ENCODE measurements around the gene AMBRA1. TPM values are rescaled to one million over a fixed set of nuclear protein-coding genes. Genes with fewer than 3 reads are reported as not detected.
A peak's percentile ranks its signal among the peaks of the same experiment; 100 is the strongest.

Gene AMBRA1
- total RNA-seq, 1 donor = 18.0 TPM

GRCh38 chr11:46413760-46414465 is 179.9 kb downstream of the AMBRA1 start:
- no peak for DNase-seq (ENCODE audit: low read depth)
- TF ChIP-seq, protein P1, sequence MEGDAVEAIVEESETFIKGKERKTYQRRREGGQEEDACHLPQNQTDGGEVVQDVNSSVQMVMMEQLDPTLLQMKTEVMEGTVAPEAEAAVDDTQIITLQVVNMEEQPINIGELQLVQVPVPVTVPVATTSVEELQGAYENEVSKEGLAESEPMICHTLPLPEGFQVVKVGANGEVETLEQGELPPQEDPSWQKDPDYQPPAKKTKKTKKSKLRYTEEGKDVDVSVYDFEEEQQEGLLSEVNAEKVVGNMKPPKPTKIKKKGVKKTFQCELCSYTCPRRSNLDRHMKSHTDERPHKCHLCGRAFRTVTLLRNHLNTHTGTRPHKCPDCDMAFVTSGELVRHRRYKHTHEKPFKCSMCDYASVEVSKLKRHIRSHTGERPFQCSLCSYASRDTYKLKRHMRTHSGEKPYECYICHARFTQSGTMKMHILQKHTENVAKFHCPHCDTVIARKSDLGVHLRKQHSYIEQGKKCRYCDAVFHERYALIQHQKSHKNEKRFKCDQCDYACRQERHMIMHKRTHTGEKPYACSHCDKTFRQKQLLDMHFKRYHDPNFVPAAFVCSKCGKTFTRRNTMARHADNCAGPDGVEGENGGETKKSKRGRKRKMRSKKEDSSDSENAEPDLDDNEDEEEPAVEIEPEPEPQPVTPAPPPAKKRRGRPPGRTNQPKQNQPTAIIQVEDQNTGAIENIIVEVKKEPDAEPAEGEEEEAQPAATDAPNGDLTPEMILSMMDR (IDR thresholded peaks at IDR 0.05; ENCODE audit: insufficient read depth, low read length) = no peak
- no peak overlapping the region for H3K4me3 ChIP-seq (ENCODE audit: low read depth, low read length)

DNA sequence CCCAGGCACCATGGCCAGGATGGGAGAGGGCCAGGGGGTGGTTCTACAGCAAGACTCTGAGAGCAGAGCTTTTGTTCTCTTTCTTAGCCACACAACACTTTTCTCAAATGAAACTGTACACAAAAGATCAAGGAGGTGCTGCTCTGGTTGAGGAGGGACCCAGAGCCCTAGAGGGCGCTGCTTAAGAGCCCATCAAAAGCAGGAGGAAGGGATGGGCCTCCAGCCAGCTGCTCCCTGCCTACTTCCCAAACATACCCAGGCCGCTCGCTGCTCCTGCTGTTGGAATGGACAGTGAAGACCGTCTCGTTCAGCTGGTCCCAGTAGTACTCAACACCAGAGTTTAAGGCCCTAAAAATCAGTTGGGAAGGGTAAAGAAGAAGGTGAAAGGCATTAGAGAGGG is 183.8 kb downstream of the AMBRA1 start:
- H3K4me3 ChIP-seq (ENCODE audit: low read depth, low read length) = no peak overlapping the region
- TF ChIP-seq, protein P1 (IDR thresholded peaks at IDR 0.05; ENCODE audit: insufficient read depth, low read length) = peak; percentile 17
- DNase-seq (ENCODE audit: low read depth) = no peak

DNA sequence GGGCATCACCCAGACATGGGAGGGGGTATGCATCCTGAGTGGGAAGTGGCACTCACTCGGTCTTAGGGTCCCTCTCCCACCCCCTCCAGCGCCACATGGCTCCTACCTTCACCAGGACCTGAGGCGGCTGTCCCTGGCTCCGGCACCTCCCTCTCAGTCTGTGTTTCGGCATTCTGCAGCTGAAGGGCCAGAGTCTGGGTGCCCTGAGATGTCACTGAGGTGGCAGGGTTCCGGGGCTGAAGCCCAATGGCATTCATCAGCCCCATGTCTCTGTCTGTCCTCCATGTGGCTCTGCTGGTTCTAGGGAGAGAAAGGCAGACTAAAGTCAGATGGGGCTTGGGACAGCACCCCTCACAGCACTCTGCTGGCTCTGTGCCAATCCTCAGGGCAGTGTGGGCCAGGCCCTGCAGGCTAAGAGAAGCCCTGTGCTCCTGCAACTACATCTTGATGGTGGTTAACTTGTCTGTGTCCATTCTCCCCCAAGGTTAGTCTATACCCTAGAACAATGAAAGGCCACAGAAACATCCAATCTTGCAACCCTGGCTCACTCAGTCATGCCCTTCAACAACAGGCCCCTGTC is 185.3 kb downstream of the AMBRA1 start:
- H3K4me3 ChIP-seq (ENCODE audit: low read depth, low read length) = no peak overlapping the region
- DNase-seq (ENCODE audit: low read depth) = no peak
- TF ChIP-seq, protein P1 (IDR thresholded peaks at IDR 0.05; ENCODE audit: insufficient read depth, low read length) = no peak

GRCh38 chr11:46407635-46408034 is 186.2 kb downstream of the AMBRA1 start:
- DNase-seq (ENCODE audit: low read depth) = no peak
- no peak overlapping the region for H3K4me3 ChIP-seq (ENCODE audit: low read depth, low read length)
- TF ChIP-seq, protein P1 (IDR thresholded peaks at IDR 0.05; ENCODE audit: insufficient read depth, low read length) = no peak

DNA sequence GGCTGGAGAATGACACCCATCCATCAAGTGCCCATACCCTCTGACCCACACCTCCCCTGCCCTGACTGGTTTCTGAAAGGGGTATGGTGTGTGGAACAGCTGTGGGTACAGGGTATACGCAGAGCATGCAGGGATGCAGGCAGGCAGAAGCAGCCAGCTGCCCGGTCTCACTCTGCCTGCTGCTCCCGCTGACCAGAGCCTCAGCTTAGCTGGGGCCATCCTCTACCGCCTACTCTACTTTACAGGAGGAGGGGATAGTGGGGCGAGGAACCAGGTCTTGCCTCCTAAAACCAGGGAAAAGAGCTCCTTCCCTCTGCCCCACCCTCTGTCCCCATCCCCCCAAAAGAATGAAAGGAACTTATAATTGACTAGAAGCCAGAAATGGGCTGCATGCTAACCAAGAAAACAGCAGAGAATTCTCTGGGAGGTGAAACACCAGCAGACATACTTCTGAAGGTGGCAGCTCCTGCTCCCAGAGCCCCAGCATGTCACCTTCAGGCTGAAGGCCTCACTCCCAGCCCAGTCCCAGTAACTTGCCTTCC is 189.3 kb downstream of the AMBRA1 start:
- TF ChIP-seq, protein P1 (IDR thresholded peaks at IDR 0.05; ENCODE audit: insufficient read depth, low read length) = no peak
- peak; percentile 27 for DNase-seq (ENCODE audit: low read depth)
- H3K4me3 ChIP-seq (ENCODE audit: low read depth, low read length) = no peak overlapping the region

- DNase-seq (ENCODE audit: low read depth) = no peak
- no peak overlapping the region for H3K4me3 ChIP-seq (ENCODE audit: low read depth, low read length)
- TF ChIP-seq, protein P1 (IDR thresholded peaks at IDR 0.05; ENCODE audit: insufficient read depth, low read length) = no peak
Measured at GRCh38 chr11:46402957-46403902, 190.6 kb downstream of the AMBRA1 start.

Data from fibroblast of the aortic adventitia (primary cell).